Aorta (tissue), 5 donors: ENCODE measurements around the gene RDH5. TPM values are rescaled to one million over a fixed set of nuclear protein-coding genes. Genes with fewer than 3 reads are reported as not detected.

Experiments
- ATAC-seq: fragments of 200-7000 bp; cut with Tn5 transposase; one replicate; pipeline ENCODE4 v1.9.1; 2022; ENCODE audit warnings: moderate library complexity; ENCODE audit not compliant: low FRiP score
- DNase-seq, 2 donors: peaks; one replicate each; pipeline ENCODE4 v3.0.0-alpha.2; 2020
- H3K27ac ChIP-seq, 2 donors: one replicate each; pipeline ENCODE4 v1.5.1; 2013; ENCODE audit warnings: low read length in 2 of 2, mild to moderate bottlenecking in 2 of 2, moderate library complexity in 2 of 2, control low read depth in 1 of 2, inconsistent platforms in 1 of 2, low read depth in 1 of 2
- H3K27me3 ChIP-seq, 2 donors: one replicate each; pipeline ENCODE4 v1.6.1; 2013; ENCODE audit warnings: control low read depth in 1 of 2, low read length in 1 of 2, mild to moderate bottlenecking in 1 of 2, moderate library complexity in 1 of 2; ENCODE audit not compliant: insufficient read depth in 2 of 2, control insufficient read depth in 1 of 2
- H3K36me3 ChIP-seq, 2 donors: one replicate each; pipeline ENCODE4 v1.6.1; 2013; ENCODE audit warnings: control low read depth in 1 of 2, low read length in 1 of 2, mild to moderate bottlenecking in 1 of 2; ENCODE audit not compliant: insufficient read depth in 2 of 2, control insufficient read depth in 1 of 2
- H3K4me1 ChIP-seq, 2 donors: one replicate each; pipeline ENCODE4 v1.6.1; 2013; ENCODE audit warnings: low read length in 2 of 2, control low read depth in 1 of 2, mild to moderate bottlenecking in 1 of 2, moderate library complexity in 1 of 2; ENCODE audit not compliant: insufficient read depth in 2 of 2, control insufficient read depth in 1 of 2
- H3K4me3 ChIP-seq, 2 donors: one replicate each; pipeline ENCODE4 v1.5.1; 2013; ENCODE audit warnings: low read length in 2 of 2, control low read depth in 1 of 2, mild to moderate bottlenecking in 1 of 2
- H3K9me3 ChIP-seq: one replicate; pipeline ENCODE4 v1.6.1; 2013; ENCODE audit warnings: mild to moderate bottlenecking, low read length; ENCODE audit not compliant: control insufficient read depth
- WGBS, 2 donors: extraction: QIAGEN DNeasy Blood & Tissue Kit; methylation state at CpG; one replicate each; pipeline ENCODE4 v1.1.7; 2013; 5-methylcytosine and 5-hydroxymethylcytosine counted together
- intact Hi-C, 2 donors: fragments of 100-400 bp; cut with DNase I; formaldehyde crosslinking; loops; one replicate each; pipeline versions ENCODE4 v1.14.2 to v1.15.0; 2022
- polyA plus RNA-seq, 2 donors: library from polyadenylated mRNA; stranded (reverse); fragments of 200-250 nt; gene quantifications; one replicate each; pipeline ENCODE4 v1.2.3, GENCODE V29; 2013
- total RNA-seq, 2 donors: library from RNA; stranded (reverse); fragmentation: NEBNext Ultra II Directional; extraction: Animal tissue kit (Norgen Biotek cat#: 25700); gene quantifications; one replicate each; pipeline ENCODE4 v1.2.1, GENCODE V29; 2021
- donor health status: healthy with polysubstance abuse.
- donor health status: Bipolar disorder and iron deficiency.
- donor health status: DM: no; HTN: no; CAD: no.
- donor health status: DM: no; HTN: no; CAD: no.
- donor health status: DM: yes; HTN: yes; CAD: no.

Gene RDH5
- total and polyA plus RNA-seq, 4 donors = 16.7 to 51.1 (median 35.6) TPM

- DNase-seq = peak; percentile 87 to 93
- Histone ChIP-seq H3K27ac (peak within 1 kb of the TSS in 1 of 2 donors; percentile 87), H3K36me3 (no peaks in the 10 kb centered on the region), H3K27me3 (no peaks in the 10 kb centered on the region), H3K4me3 (peak within 1 kb of the TSS; percentile 75 to 97), H3K9me3 (no peaks in the 10 kb centered on the region), H3K4me1 (no peaks in the 10 kb centered on the region)
- intact Hi-C loops = loop anchor here (5.0 kb wide), 2 partner anchors 84 to 199 kb away; partner anchors contain the start of gene DNAJC14 (in 1 of the 2)
- ATAC-seq = peak; percentile 71
- WGBS, 2 donors = 0 to 1% methylated on average over 17 to 51 of the region's 53 CpGs
Measured at GRCh38 chr12:55742719-55743405, 22.7 kb downstream of the RDH5 start, which contains the start of gene GDF11. Gene GDF11 (plus strand): TSS chr12:55743122. CDS start chr12:55743317, 195 bp downstream.

DNA sequence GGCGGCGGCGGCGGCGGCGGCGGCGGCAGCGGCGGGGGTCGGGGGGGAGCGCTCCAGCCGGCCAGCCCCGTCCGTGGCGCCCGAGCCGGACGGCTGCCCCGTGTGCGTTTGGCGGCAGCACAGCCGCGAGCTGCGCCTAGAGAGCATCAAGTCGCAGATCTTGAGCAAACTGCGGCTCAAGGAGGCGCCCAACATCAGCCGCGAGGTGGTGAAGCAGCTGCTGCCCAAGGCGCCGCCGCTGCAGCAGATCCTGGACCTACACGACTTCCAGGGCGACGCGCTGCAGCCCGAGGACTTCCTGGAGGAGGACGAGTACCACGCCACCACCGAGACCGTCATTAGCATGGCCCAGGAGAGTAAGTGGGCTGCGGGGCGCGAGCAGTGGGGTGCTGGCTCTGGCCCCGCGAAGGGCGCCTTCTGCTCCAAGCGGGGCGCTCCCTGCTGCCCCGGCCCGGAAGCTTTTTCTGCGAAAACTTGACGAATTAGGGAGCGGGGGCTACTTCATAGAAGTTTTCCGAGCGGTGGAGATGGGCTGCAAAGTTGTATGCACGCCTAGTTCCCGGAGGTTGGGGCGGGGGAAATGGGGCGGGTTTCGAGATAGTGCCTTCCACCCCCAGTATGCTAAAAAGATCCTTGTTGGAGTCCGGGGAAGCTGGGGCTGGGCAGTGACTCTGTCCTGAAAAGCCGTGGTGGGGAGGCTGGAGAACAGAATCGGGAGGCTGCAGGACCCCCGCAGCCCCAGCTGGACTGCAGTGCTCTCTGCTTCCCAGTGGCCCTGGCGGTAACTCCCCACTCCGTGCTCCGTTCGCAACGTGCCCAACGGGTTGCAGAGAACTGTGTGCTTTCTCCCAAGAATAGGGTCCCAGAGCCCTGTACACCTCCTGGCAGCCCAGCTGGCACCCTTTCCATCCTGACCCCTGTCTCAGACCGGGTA lies 23.5 kb downstream of the RDH5 start:
- ATAC-seq (peak; percentile 37), DNase-seq (peak; percentile 77 to 87)
- Histone ChIP-seq H3K36me3 (no peaks in the 10 kb centered on the region), H3K4me1 (no peaks in the 10 kb centered on the region), H3K27me3 (no peaks in the 10 kb centered on the region), H3K9me3 (no peaks in the 10 kb centered on the region), H3K27ac (peak overlapping the region in 1 of 2 donors; percentile 87), H3K4me3 (peak overlapping the region; percentile 75 to 97)
- intact Hi-C loops = loop anchor here (5.0 kb wide), 2 partner anchors 84 to 199 kb away; partner anchors contain the start of gene DNAJC14 (in 1 of the 2)
- WGBS, 2 donors = 0% methylated on average over 58 to 73 of the region's 73 CpGs

- H3K27ac ChIP-seq = no peak overlapping the region
- H3K27me3 ChIP-seq = no peaks in the 10 kb centered on the region
- no peak overlapping the region for H3K4me3 ChIP-seq
- no peaks in the 10 kb centered on the region for H3K4me1 ChIP-seq
- no peaks in the 10 kb centered on the region for H3K9me3 ChIP-seq
- DNase-seq (no peak), ATAC-seq (peak; percentile 27)
- H3K36me3 ChIP-seq = peaks cover 0 to 2% of the 10 kb centered on the region in 2 donors
- 4 to 8% methylated on average over 11 of the region's 11 CpGs for WGBS, 2 donors
- intact Hi-C loops = loop anchor here (5.0 kb wide), 3 partner anchors 38 to 198 kb away; partner anchors contain the start of gene DNAJC14 (in 1 of the 2)
Measured at GRCh38 chr12:55744340-55745030, 24.3 kb downstream of the RDH5 start.

- no peak overlapping the region for H3K4me3 ChIP-seq
- H3K27ac ChIP-seq = peak overlapping the region in 1 of 2 donors; percentile 37
- intact Hi-C loops = loop anchor here in 1 of 2 donors (5.0 kb wide), 1 partner anchor 37 kb away; no protein-coding TSS in a partner anchor
- 6 to 7% methylated on average over 12 to 13 of the region's 13 CpGs for WGBS, 2 donors
- H3K36me3 ChIP-seq = peaks cover 0 to 2% of the 10 kb centered on the region in 2 donors
- H3K4me1 ChIP-seq = no peaks in the 10 kb centered on the region
- no peaks in the 10 kb centered on the region for H3K27me3 ChIP-seq
- ATAC-seq (peak; percentile 23), DNase-seq (no peak)
- no peaks in the 10 kb centered on the region for H3K9me3 ChIP-seq
Measured at GRCh38 chr12:55745361-55746173, 25.4 kb downstream of the RDH5 start.

GRCh38 chr12:55746174-55746912 lies 26.1 kb downstream of the RDH5 start:
- H3K27ac ChIP-seq = peak overlapping the region in 1 of 2 donors; percentile 37
- H3K4me3 ChIP-seq = no peak overlapping the region
- DNase-seq (no peak), ATAC-seq (no peak)
- WGBS, 2 donors = 33 to 38% methylated on average over 3 of the region's 3 CpGs
- peaks cover 0 to 2% of the 10 kb centered on the region in 2 donors for H3K36me3 ChIP-seq
- H3K27me3 ChIP-seq = no peaks in the 10 kb centered on the region
- H3K4me1 ChIP-seq = no peaks in the 10 kb centered on the region
- H3K9me3 ChIP-seq = no peaks in the 10 kb centered on the region
- intact Hi-C loops = loop anchor here in 1 of 2 donors (5.0 kb wide), 1 partner anchor 36 kb away; no protein-coding TSS in a partner anchor

- Histone ChIP-seq H3K36me3 (peaks cover 1 to 6% of the 10 kb centered on the region in 2 donors), H3K27ac (no peak overlapping the region), H3K9me3 (no peaks in the 10 kb centered on the region), H3K4me3 (no peak overlapping the region), H3K4me1 (no peaks in the 10 kb centered on the region), H3K27me3 (no peaks in the 10 kb centered on the region)
- intact Hi-C loops = loop anchor here in 1 of 2 donors (5.0 kb wide), 1 partner anchor 35 kb away; no protein-coding TSS in a partner anchor
- no peak for ATAC-seq
- no peak for DNase-seq
Measured at GRCh38 chr12:55746913-55747231, 26.7 kb downstream of the RDH5 start.

GRCh38 chr12:55748230-55748993 lies 28.2 kb downstream of the RDH5 start:
- Histone ChIP-seq H3K4me3 (no peak overlapping the region), H3K27ac (no peak overlapping the region), H3K4me1 (no peaks in the 10 kb centered on the region), H3K36me3 (peaks cover 10 to 13% of the 10 kb centered on the region in 2 donors), H3K27me3 (no peaks in the 10 kb centered on the region), H3K9me3 (no peaks in the 10 kb centered on the region)
- intact Hi-C loops = loop anchor here in 1 of 2 donors (5.0 kb wide), 1 partner anchor 34 kb away; no protein-coding TSS in a partner anchor
- WGBS, 2 donors = 88 to 89% methylated on average over 17 to 18 of the region's 18 CpGs
- no peak for DNase-seq
- no peak for ATAC-seq
